ENCODE results near the gene IPO9. TPM values are rescaled to one million over a fixed set of nuclear protein-coding genes. Genes with fewer than 3 reads are reported as not detected.

Gene IPO9
- total RNA-seq, 2 donors from 2014 or later, result 11.7 to 12.2 TPM

GRCh38 chr1:201783058-201783457 lies 45.9 kb upstream of the IPO9 start:
- Histone ChIP-seq H3K9me3 (no peaks in the 10 kb centered on the region), H3K4me3 (no peak overlapping the region), H3K4me1 (no peaks in the 10 kb centered on the region), H3K27ac (no peak overlapping the region), H3K27me3 (no peaks in the 10 kb centered on the region), H3K36me3 (replicated peaks in 1 of 2; ENCODE audit: insufficient read depth in 1 of 2, low read depth in 2 of 2) (no peaks in the 10 kb centered on the region)
- 82 to 87% methylated on average over 2 of the region's 2 CpGs for WGBS, 2 donors
- DNase-seq (no peak), ATAC-seq (no peak)
- intact Hi-C loops (cut with DNase I), result no loop called here
- TF ChIP-seq POLR2A (IDR thresholded peaks at IDR 0.05) (no peak), CTCF (IDR thresholded peaks at IDR 0.05) (no peak)

- H3K9me3 ChIP-seq, result no peaks in the 10 kb centered on the region
- TF ChIP-seq CTCF (IDR thresholded peaks at IDR 0.05) (no peak), POLR2A (IDR thresholded peaks at IDR 0.05) (no peak)
- H3K4me3 ChIP-seq, result no peak overlapping the region
- H3K36me3 ChIP-seq (replicated peaks in 1 of 2; ENCODE audit: insufficient read depth in 1 of 2, low read depth in 2 of 2), result peaks cover 0 to 1% of the 10 kb centered on the region in 2 donors
- no peaks in the 10 kb centered on the region for H3K27me3 ChIP-seq
- no peak overlapping the region for H3K27ac ChIP-seq
- WGBS, 2 donors, result 90 to 95% methylated on average over 6 of the region's 6 CpGs
- ATAC-seq, result no peak
- intact Hi-C loops (cut with DNase I), result no loop called here
- DNase-seq, result no peak
- no peaks in the 10 kb centered on the region for H3K4me1 ChIP-seq
These were observed 45.4 kb upstream of the IPO9 start for GRCh38 chr1:201783572-201783971.

- Histone ChIP-seq H3K9me3 (no peaks in the 10 kb centered on the region), H3K27me3 (no peaks in the 10 kb centered on the region), H3K36me3 (replicated peaks in 1 of 2; ENCODE audit: insufficient read depth in 1 of 2, low read depth in 2 of 2) (peaks cover 0 to 1% of the 10 kb centered on the region in 2 donors), H3K4me1 (peaks cover 5% of the 10 kb centered on the region), H3K27ac (no peak overlapping the region), H3K4me3 (no peak overlapping the region)
- TF ChIP-seq CTCF (IDR thresholded peaks at IDR 0.05) (no peak), POLR2A (IDR thresholded peaks at IDR 0.05) (no peak)
- ATAC-seq, result no peak
- no peak for DNase-seq
- WGBS, 2 donors, result 68 to 70% methylated on average over 2 of the region's 2 CpGs
- intact Hi-C loops (cut with DNase I), result loop anchor here (5.0 kb wide), 1 partner anchor 228 kb away; no protein-coding TSS in a partner anchor
These were observed 43.7 kb upstream of the IPO9 start for GRCh38 chr1:201785291-201785690.

GRCh38 chr1:201786824-201787223 lies 42.1 kb upstream of the IPO9 start:
- Histone ChIP-seq H3K4me3 (no peak overlapping the region), H3K36me3 (replicated peaks in 1 of 2; ENCODE audit: insufficient read depth in 1 of 2, low read depth in 2 of 2) (peaks cover 0 to 1% of the 10 kb centered on the region in 2 donors), H3K27me3 (no peaks in the 10 kb centered on the region), H3K27ac (no peak overlapping the region), H3K9me3 (no peaks in the 10 kb centered on the region), H3K4me1 (peaks cover 5% of the 10 kb centered on the region)
- no peak for TF ChIP-seq POLR2A (IDR thresholded peaks at IDR 0.05)
- intact Hi-C loops (cut with DNase I), result loop anchor here (5.0 kb wide), 1 partner anchor 230 kb away; no protein-coding TSS in a partner anchor
- whole genome bisulfite sequencing, 2 donors, result 74 to 85% methylated on average over 5 of the region's 5 CpGs
- ATAC-seq, result no peak
- DNase-seq, result peak in 2 of 4 donors; percentile 15 to 17

- intact Hi-C loops (cut with DNase I), result loop anchor here (5.0 kb wide), 1 partner anchor 231 kb away; no protein-coding TSS in a partner anchor
- no peaks in the 10 kb centered on the region for H3K9me3 ChIP-seq
- ATAC-seq (no peak), DNase-seq (no peak)
- peaks cover 0 to 1% of the 10 kb centered on the region in 2 donors for H3K36me3 ChIP-seq (replicated peaks in 1 of 2; ENCODE audit: insufficient read depth in 1 of 2, low read depth in 2 of 2)
- TF ChIP-seq CTCF (IDR thresholded peaks at IDR 0.05) (no peak), POLR2A (IDR thresholded peaks at IDR 0.05) (no peak)
- WGBS, 2 donors, result 94 to 96% methylated on average over 18 of the region's 18 CpGs
- H3K27ac ChIP-seq, result no peak overlapping the region
- no peaks in the 10 kb centered on the region for H3K27me3 ChIP-seq
- H3K4me3 ChIP-seq, result no peak overlapping the region
- H3K4me1 ChIP-seq, result peaks cover 8% of the 10 kb centered on the region
These were observed 40.7 kb upstream of the IPO9 start for GRCh38 chr1:201788296-201788695.
